Astrocyte of the spinal cord (primary cell): ENCODE results near the gene FOSL2.
A peak's percentile ranks its signal among the peaks of the same experiment; 100 is the strongest.

Experiments used
- DNase-seq: peaks from one replicate; pipeline ENCODE4 v3.0.0; 2011; ENCODE audit warnings: low read depth, low spot score
- H3K4me3 ChIP-seq: 2 replicates; pipeline ENCODE4 v1.5.1; 2011; ENCODE audit warnings: low read depth, mild to moderate bottlenecking, low read length, moderate library complexity
- in situ Hi-C: cut with HindIII; loops from 2 replicates; pipeline ENCODE4 v1.10.0; 2017; ENCODE audit warnings: low sequenced_read_pairs
- TF ChIP-seq, protein P1 (sequence below): IDR thresholded peaks from 2 replicates; pipeline ENCODE4 v1.5.1; 2012; ENCODE audit warnings: low read depth, mild to moderate bottlenecking, low read length, inconsistent platforms

The FOSL2 gene

DNA sequence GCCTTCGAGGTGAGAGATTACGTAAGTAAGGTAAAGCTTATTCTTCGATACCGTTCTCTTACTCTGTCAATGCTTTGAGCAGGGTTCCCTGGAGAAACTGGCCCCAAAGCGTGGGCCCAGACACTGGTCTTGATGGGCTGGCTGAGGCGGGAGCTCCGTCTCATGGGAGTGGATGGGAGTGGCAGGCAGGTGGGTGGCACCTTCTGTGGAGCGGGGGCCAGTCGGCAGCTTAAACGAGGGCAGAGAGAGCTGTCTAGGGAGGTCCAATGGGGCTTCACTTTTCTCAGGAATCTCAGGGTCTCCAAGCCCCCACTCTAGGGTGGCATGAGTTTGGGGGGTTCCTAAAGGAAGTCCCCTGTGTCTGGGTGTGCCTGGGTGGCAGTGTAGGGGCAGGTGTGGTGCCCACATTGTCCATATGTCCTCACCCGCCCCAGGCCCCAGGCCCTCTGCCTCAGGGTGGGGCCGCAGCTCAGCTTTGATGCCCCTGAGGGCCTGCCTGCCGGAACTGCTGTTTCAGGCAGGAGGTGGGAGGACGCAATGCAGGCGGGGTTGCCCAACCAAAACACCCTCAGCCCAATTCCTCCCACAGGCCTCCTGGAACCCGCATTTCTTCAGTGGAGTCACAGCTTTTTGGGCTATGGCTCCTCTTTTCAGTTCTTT is 32.5 kb upstream of the FOSL2 start:
- DNase-seq: no peak
- in situ Hi-C loops: no loop called here
- no peak overlapping the region for H3K4me3 ChIP-seq
- TF ChIP-seq, protein P1, sequence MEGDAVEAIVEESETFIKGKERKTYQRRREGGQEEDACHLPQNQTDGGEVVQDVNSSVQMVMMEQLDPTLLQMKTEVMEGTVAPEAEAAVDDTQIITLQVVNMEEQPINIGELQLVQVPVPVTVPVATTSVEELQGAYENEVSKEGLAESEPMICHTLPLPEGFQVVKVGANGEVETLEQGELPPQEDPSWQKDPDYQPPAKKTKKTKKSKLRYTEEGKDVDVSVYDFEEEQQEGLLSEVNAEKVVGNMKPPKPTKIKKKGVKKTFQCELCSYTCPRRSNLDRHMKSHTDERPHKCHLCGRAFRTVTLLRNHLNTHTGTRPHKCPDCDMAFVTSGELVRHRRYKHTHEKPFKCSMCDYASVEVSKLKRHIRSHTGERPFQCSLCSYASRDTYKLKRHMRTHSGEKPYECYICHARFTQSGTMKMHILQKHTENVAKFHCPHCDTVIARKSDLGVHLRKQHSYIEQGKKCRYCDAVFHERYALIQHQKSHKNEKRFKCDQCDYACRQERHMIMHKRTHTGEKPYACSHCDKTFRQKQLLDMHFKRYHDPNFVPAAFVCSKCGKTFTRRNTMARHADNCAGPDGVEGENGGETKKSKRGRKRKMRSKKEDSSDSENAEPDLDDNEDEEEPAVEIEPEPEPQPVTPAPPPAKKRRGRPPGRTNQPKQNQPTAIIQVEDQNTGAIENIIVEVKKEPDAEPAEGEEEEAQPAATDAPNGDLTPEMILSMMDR: no peak

DNA sequence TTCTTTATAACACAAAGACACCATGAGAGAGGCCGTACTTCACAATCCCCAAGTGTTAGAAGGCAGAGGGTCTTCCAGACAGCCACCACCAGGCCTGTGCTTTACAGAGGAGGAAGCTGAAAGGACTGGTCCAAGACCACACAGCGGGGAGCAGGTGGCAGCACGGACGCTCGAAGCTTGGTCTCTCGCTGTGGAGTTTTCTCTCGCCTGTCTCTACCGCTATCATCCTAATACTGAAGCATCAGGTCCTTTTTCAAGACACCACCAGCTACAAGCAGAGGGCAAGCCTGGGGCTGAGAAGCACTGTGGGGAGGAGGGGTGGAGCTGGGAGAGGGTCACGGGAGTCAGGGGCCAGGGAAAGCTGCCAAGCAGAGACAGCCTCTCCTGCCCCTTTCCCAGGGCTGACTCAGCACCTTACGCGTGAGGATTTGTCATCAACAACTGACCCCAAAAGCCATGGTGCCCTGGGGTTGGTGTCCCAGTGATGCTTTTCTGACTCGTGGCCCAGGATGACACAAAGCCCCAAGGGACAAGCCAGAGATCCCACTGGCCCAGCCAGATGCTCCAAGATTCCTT is 31.9 kb upstream of the FOSL2 start:
- DNase-seq: peak; percentile 61
- in situ Hi-C loops: no loop called here
- TF ChIP-seq, protein P1: no peak
- no peak overlapping the region for H3K4me3 ChIP-seq

DNA sequence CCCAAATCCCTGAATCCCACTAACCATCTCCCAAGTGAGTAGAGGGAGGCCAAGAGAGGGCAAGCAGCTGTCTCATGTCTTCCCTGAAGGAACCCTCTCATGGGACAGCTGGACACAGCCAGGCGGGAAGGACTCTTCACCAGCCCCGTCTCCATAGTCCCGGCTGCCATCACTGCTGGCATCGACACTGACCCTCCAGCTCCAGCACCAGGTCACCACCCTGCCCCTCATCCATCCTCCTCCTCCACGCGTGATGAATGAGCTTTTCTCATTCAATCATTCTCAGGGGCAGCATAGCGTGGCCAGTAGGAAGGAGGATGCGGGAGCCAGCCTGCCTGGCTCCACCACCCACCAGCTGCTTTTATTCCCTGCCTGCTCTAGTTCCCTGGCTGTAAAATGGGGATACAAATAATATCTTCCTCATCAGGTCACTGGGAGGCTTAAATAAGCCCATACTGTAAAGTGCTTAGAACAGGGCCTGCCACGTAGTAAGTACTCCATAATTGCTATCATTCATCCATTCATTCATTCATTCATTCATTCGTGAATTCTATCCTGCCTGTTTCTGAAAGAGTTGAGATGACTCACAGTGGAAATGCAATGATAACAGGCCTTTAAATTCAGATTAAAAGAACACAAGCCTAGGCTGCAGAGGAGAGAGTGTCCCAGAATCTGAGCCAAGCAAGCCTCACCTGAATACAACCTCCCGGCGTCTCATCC is 30.5 kb upstream of the FOSL2 start:
- H3K4me3 ChIP-seq: no peak overlapping the region
- DNase-seq: no peak
- in situ Hi-C loops: no loop called here
- TF ChIP-seq, protein P1: no peak

DNA sequence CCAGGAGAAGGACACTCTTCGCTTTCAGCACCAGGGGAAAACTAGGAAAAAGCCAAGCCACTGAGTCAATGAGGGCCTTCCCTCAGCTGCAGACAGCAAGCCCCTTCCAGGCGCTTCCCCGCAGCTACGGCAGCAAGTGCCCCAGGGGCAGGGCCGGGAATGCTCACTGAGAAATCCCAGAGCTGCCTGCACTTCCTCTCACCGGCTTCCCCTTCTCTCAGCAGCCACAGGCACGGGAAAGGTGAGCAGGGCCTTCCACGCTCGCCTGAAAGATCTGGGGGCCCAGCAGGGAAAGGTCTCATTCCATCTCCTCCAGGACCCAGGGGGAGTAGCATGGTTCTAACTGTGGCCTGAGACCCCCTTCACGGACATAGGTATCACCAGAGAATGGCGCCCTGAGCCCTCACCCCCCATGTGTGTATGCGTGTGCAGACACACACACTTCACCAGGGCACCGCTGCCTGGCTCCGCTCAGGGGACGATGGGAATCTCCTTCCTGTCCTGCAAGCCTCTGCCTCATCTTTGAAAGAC is 29.6 kb upstream of the FOSL2 start:
- H3K4me3 ChIP-seq: no peak overlapping the region
- TF ChIP-seq, protein P1: no peak
- no peak for DNase-seq
- in situ Hi-C loops: no loop called here

DNA sequence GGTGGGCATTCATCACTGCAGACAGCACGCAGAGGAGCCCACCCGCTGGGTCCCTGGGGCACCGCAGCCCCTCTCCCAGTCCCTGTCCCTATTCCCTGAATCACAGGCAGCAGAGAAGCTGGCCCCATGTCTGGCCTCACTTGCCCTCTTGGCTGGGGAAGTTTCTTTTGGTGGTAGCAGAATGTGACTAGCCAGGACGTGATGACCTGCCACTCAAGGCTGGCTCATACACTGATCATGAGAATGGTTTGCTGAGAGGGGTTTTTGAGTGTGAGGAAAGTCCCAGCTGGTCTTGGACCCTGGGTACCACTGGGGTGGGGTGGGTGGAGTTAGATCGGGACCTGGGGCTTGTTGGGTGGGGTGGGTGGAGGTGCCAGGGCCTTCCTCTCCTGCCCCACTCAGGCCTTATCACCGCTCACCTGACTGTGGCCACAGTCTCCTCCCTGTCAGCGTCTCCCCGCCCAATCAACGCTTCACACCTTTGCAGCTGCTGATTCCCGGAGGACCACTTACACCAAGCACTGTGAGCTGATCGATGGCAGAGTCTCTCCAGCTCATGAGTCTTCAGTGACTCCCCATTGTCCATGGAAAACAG is 28.9 kb upstream of the FOSL2 start:
- in situ Hi-C loops: no loop called here
- no peak overlapping the region for H3K4me3 ChIP-seq
- TF ChIP-seq, protein P1: no peak
- no peak for DNase-seq

DNA sequence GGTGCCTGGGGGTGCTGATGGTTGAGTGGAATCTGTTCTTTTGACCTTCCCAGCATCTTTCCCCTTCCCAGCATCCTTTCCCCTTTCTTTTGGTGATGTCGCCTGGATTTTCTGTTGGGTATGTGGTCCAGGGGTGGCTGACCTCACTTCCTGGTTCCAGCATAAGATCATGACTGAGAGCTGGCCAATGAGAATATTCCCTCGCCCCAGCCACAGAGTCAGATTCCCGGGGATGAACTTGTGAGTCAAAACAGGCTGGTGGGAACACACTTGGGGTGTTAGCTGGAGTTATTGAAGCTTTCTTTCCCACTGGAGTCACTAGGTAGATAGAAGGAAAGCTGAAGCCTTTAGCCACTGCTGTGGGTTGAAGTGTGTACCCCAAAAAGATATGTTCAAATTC is 28.0 kb upstream of the FOSL2 start:
- DNase-seq: no peak
- H3K4me3 ChIP-seq: no peak overlapping the region
- TF ChIP-seq, protein P1: no peak
- in situ Hi-C loops: no loop called here
